Measurements from ENCODE around the gene SH3RF3.

Gene SH3RF3

GRCh38 chr2:109266496-109266895 is 137.5 kb downstream of the SH3RF3 start:
- DNase-seq, result no peak

GRCh38 chr2:109266998-109267854 is 138.2 kb downstream of the SH3RF3 start:
- DNase-seq, result no peak

- DNase-seq, result no peak
Measured at GRCh38 chr2:109268916-109269315, 139.9 kb downstream of the SH3RF3 start.

GRCh38 chr2:109269706-109270504 is 140.9 kb downstream of the SH3RF3 start:
- DNase-seq, result no peak

- DNase-seq, result no peak
Measured at GRCh38 chr2:109270505-109271312, 141.7 kb downstream of the SH3RF3 start.

GRCh38 chr2:109271920-109272319 is 142.9 kb downstream of the SH3RF3 start:
- no peak for DNase-seq

- DNase-seq, result no peak
Measured at GRCh38 chr2:109272461-109272860, 143.5 kb downstream of the SH3RF3 start.

- no peak for DNase-seq
Measured at GRCh38 chr2:109275120-109276012, 146.4 kb downstream of the SH3RF3 start.

GRCh38 chr2:109277406-109277805 is 148.4 kb downstream of the SH3RF3 start:
- no peak for DNase-seq

- DNase-seq, result no peak
Measured at GRCh38 chr2:109279243-109279860, 150.3 kb downstream of the SH3RF3 start.

GRCh38 chr2:109280804-109281203 is 151.8 kb downstream of the SH3RF3 start:
- no peak for DNase-seq

- no peak for DNase-seq
Measured at GRCh38 chr2:109282360-109282759, 153.4 kb downstream of the SH3RF3 start.

GRCh38 chr2:109282865-109283264 is 153.9 kb downstream of the SH3RF3 start:
- no peak for DNase-seq

GRCh38 chr2:109284826-109285225 is 155.8 kb downstream of the SH3RF3 start:
- peak; percentile 9 for DNase-seq

- DNase-seq, result peak; percentile 28
Measured at GRCh38 chr2:109285244-109285651, 156.2 kb downstream of the SH3RF3 start.

GRCh38 chr2:109287413-109287812 is 158.4 kb downstream of the SH3RF3 start:
- no peak for DNase-seq

GRCh38 chr2:109287838-109288237 is 158.8 kb downstream of the SH3RF3 start:
- no peak for DNase-seq

- DNase-seq, result no peak
Measured at GRCh38 chr2:109288544-109289368, 159.8 kb downstream of the SH3RF3 start.

- DNase-seq, result no peak
Measured at GRCh38 chr2:109289504-109290222, 160.7 kb downstream of the SH3RF3 start.
